HG02571 (cell line): ENCODE data around the gene GPR162.
"Not testable (repeated sequence)": the region's sequence is repeated elsewhere in the genome, so short reads cannot be mapped to it uniquely, and the experiment has no call there.

ENCODE experiments used
- ATAC-seq: cut with Tn5 transposase; IDR thresholded peaks from one replicate; pipeline ENCODE4 v1.9.1; 2021; ENCODE audit warnings: mild to moderate bottlenecking, moderate library complexity; ENCODE audit not compliant: unreplicated experiment

GPR162 gene

DNA sequence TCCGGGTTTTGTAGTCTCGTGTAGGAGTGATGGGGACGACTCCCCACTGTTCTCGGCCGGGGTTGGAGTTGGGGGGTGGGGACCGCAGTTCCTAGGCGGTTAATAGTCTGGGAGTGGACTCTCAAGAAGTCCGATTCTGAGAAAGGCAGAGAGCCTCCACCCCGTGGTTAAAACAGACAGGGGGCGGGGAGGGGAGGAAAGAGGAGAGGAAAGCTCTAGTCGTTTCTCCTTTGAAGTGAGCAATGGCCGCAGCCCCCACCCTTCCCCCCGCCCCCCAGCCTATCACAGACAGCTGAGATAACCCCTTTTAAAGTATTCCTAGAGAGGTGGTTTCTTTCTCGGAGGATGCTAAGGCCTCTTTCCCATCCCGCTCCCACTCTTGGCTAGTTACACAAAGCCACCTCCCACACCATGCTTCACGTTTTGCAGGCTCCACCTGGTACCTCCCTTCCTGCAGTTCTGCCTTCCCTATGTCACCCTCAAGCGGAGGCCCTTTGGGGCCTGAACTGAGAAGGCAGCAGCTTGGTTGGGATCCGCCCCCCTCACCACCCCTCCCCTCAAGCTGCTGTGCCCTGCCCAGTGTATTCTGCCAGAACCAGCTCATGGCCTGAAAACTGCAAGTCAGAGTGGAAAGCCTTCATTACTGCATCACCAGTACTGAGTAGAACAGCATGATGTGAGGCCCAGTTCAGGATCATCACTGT is 31.2 kb downstream of the GPR162 start:
- ATAC-seq: no peak

DNA sequence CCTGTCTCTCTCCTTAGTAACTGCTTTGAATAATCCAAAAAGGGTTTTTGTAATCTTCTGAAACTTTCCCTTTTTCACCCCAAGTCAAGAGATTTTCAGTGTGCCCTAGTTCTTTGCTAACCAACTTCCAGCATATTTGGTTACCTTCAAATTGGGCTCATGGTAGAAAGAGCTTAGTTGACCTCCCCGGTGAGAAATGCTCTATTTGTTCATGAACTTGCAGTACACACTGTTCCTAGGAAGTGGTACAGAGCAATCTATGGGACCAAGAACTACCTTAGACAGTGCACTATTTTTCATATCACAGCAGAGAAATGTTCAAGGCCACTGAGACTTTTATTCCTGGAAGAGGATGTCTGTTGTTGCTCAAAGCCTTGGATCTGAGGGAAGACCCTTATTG is 32.0 kb downstream of the GPR162 start:
- no peak for ATAC-seq

DNA sequence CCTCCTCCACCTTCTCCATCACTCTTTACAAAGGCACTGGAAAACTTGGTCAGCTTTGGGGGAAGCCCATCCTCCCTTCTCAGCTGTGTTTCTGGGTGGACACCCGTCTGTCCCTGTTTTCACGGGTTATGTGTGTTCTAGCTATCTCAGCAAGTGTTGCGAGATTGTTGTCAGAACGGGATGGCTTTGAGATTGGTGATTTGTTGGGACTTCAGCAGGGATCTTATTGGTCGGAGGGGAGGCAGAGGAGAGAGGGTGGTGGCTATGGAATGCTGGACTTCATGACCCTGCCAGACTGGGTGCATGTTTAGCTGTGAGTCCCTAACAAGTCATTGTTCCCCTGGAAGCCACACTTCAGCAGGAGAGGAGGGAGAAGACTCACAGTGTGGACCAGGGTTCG is 32.4 kb downstream of the GPR162 start:
- ATAC-seq: no peak

DNA sequence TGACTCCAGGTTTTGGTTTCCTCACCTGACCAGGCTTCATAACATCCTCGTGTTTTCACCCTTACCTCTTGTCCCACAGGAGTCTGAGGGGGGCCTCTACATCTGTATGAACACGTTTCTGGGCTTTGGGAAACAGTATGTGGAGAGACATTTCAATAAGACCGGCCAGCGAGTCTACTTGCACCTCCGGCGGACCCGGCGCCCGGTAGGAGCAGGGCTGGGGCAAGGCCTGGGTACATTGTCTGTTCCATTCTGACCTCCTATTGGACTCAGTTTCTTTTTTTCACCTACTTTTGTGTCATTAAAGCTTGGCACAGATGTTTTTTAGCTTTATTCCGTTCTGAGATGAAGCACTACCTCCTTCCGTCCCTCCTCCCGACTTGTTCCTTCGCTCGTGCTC is 33.7 kb downstream of the GPR162 start:
- no peak for ATAC-seq

DNA sequence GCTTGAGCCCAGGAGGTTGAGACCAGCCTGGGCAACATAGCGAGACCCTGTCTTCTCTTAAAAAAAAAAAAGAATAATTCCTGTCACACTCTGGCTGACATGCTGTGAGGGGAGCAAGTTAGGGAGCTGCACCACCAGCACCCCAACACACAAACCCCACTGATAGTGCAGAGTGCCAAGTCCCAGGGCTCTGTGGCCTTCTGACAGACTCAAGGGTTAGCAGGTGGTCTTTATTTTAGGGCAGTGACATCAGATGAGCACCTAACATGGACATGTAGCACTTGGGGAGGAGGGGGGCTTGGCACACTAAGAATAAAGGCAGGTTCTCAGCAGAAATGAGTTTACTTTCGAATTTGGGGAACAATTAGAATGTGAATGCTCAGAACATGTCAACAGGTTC is 37.2 kb downstream of the GPR162 start:
- ATAC-seq: no peak

DNA sequence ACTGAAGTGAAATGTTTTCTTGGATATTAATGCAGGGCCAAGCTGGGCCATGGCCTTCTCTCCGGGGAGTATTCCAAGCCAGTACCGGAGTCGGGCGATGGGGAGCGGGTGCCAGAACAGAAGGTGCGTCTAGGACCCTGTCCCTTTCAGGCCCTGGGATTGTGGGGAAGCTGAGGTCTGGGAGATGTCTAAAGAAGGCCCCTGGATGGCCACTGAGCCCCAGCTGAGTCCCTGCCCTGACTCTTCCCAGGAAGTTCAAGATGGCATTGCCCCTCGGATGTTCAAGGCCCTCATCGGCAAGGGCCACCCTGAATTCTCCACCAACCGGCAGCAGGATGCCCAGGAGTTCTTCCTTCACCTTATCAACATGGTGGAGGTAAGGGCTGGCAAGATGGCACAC is 38.5 kb downstream of the GPR162 start:
- no peak for ATAC-seq

DNA sequence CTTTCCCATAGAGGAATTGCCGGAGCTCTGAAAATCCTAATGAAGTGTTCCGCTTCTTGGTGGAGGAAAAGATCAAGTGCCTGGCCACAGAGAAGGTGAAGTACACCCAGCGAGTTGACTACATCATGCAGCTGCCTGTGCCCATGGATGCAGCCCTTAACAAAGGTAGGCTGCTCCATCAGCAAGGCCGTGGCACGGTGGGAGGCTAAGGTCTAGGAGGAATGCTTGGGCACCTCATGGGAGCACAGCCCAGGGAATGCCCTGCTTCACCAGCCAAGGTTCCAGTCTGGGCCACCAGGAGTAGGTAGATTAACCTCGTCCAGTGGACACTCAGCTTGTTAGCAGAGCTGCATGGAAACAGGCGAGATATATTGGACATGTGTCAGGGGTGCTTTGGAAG is 39.3 kb downstream of the GPR162 start:
- no peak for ATAC-seq

DNA sequence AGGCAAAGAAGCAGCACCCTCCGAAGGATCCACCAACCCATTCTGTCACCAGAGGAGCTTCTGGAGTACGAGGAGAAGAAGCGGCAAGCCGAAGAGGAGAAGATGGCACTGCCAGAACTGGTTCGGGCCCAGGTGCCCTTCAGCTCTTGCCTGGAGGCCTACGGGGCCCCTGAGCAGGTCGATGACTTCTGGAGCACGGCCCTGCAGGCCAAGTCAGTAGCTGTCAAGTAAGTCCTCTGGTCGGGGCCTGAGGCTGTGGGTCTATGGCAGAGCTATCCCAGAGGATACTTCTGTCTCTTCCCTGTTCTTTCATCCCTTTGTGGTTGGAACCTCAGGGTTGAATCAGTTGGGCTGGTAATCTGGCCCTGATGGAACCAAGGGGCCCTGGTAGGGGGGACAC is 39.8 kb downstream of the GPR162 start:
- no peak for ATAC-seq

DNA sequence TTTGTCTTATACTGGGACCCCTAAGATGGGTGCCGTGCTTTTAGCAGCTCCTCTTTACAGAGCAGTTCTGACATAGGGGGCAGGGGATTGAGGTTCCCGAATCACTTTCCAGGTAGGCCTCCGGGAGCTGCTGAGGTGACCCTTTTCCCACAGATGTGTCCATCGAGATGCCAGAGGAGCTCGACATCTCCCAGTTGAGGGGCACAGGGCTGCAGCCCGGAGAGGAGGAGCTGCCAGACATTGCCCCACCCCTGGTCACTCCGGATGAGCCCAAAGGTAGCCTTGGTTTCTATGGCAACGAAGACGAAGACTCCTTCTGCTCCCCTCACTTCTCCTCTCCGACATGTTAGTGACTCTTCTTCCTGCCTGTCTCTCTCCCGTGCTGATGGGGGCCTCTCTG is 41.4 kb downstream of the GPR162 start:
- no peak for ATAC-seq

DNA sequence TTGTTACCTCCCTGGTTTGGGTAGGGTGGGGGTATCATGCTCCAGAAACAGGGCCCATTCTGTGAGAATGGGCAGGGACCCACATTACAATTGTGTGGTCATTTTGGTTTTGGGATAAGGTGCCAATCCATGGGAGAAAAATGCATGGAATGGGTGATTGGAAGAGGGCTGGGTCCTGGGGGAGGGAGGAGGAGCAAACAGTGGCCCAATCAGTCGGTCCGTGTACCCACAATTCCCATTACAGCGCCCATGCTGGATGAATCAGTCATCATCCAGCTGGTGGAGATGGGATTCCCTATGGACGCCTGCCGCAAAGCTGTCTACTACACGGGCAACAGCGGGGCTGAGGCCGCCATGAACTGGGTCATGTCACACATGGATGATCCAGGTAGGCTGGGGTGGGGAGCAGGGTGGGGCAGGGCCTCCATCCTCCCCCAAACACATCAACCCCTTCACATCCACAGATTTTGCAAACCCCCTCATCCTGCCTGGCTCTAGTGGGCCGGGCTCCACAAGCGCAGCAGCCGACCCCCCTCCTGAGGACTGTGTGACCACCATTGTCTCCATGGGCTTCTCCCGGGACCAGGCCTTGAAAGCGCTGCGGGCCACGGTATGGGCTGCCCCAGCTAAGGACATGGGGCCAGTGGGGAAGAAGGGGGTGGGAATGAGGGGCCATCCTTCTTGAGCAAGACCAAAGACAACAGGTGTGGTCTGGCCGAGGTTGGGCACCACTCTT is 42.1 kb downstream of the GPR162 start:
- ATAC-seq: no peak

DNA sequence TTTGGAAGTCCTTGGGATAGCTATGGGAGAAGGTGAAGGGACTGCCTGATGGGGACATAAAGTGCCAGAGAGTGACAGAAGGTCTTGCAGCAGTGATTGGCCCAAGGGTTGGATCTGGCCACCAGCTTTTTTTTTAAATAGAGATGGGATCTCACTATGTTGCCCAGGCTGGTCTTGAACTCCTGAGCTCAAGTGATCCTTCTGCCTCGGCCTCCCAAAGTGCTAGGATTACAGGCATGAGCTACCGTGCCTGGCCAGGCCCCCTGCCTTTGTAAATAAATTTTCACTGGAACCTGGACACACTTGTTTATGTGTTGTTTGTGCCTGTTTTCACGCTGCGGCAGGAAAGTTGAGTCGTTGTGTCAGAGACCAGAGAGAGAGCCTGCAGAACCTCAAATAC is 43.7 kb downstream of the GPR162 start:
- ATAC-seq: not testable (repeated sequence)

DNA sequence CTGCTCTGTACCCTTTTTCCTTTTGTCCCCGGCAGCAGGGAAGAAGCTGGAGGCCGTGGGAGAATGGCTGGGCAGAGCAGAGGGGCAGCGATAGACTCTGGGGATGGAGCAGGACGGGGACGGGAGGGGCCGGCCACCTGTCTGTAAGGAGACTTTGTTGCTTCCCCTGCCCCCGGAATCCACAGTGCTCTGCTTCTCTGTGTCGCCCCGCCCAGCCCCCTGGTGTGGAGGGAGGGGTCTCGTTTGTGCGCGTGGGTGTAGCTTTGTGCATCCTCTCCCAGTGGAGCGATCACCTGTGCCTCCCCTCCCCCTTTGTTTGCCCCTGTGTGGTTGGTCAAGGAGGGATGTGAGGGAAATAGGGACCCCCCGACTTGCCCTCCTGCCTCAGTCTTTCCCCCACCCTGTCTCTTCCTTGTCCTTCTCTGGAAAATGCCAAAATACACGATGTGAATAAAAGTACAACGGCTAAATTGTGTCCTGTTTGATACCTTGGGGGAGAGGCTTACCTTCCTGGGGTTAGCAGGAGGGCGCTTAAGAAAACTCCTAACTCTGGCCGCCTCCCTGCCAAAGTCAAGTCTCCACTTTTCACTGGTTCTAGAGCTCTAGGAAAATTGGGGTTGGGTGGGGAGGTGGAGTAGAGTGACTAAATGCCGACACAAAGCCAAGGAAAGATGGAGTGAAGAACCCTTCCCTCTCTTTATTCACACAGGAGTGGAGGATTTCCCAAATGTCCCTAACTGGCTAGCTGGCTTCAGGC is 44.7 kb downstream of the GPR162 start:
- no peak for ATAC-seq

DNA sequence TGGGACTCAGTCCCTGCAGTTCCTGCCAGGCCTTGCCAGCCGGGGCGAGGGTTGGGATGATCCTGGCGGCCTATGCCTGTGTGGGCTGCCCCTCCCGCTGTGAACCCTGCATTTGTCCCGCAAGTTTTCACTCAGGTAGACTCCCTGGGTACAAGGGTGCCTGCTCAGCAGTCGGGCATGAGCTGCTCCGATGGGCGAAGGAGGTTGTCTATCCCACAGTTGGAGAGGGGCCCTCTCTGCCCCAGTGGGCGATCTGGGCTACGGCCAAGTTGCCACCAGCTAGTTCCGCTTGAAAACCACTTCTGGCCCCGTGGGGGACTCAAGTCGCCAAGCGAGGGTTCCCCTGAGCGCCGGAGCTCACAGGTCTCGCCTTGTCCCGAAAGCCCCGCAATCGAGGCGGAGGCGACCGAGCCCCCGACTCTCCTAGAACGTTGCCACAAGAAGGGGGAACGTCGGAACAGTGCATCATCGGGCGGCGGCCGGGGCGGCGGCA is 45.3 kb downstream of the GPR162 start:
- ATAC-seq: peak; percentile 13

DNA sequence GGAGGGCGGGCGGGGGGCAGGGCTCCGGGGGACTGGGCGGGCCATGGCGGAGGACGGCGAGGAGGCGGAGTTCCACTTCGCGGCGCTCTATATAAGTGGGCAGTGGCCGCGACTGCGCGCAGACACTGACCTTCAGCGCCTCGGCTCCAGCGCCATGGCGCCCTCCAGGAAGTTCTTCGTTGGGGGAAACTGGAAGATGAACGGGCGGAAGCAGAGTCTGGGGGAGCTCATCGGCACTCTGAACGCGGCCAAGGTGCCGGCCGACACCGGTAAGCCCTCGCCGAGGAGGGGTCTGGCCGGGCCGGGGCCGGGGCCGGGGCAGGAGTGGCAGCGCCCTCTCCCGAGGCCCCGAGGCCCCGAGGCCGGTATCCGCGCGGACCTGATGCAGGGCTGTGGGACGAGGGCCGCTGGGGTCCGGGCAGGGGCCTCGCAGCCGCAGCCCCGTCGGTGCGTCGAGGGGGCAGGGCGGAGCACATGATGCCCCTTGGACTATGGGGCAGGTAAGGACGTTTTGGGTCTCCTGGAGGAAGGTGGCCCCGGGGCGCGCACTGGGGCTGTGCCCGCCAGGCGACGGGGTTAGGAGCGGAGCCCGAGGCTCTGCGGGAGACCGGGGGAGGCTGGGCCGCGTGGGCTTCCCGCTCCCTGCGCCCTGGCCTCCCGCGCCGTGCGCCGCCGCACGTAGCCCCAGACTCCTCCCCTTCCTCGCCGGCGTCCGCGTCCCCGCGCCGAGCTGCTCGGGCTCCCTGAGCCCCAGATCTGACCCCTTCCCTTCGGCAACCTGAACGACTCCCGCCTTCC is 46.0 kb downstream of the GPR162 start, which contains the start of gene TPI1:
Gene TPI1 (plus strand): TSS at position 119 of the 798 bp plus-strand sequence. CDS start 36 bp downstream, at position 155.
- peak; percentile 61 for ATAC-seq

DNA sequence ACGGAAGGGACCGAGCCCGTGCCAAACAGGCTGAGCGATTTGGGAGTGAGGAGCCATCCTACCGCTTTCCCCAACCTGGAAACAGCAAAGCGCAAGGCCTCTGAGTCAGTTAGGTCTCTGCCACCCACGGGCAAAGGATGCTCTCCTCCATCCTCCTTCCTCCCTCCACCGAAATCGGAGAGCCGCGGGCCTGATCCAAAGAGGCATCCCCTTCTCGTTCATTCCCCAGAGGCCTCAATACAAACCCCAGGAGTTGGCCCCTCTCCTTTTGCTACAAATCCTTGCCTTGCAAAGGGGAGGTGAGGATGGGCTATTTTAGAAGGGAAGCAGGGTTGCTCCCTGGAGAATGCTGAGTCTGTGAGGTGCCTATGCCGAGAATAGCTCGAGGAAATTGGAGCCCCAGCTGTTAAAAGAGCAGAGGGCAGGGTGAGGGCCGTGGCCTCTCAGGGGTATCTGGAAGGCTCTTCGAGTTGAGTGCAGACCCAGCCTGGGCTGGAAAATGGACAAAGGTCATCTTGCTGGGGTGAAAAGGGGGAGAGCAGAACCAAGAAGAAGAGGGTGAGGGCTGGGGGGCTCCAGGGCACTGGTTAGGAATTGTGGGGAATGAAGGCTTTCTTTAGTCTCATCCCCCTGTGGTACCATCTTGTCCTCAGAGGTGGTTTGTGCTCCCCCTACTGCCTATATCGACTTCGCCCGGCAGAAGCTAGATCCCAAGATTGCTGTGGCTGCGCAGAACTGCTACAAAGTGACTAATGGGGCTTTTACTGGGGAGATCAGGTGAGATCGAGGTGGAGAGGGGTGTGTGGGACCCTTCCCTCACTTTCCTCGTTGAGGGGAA is 46.8 kb downstream of the GPR162 start:
- ATAC-seq: no peak

DNA sequence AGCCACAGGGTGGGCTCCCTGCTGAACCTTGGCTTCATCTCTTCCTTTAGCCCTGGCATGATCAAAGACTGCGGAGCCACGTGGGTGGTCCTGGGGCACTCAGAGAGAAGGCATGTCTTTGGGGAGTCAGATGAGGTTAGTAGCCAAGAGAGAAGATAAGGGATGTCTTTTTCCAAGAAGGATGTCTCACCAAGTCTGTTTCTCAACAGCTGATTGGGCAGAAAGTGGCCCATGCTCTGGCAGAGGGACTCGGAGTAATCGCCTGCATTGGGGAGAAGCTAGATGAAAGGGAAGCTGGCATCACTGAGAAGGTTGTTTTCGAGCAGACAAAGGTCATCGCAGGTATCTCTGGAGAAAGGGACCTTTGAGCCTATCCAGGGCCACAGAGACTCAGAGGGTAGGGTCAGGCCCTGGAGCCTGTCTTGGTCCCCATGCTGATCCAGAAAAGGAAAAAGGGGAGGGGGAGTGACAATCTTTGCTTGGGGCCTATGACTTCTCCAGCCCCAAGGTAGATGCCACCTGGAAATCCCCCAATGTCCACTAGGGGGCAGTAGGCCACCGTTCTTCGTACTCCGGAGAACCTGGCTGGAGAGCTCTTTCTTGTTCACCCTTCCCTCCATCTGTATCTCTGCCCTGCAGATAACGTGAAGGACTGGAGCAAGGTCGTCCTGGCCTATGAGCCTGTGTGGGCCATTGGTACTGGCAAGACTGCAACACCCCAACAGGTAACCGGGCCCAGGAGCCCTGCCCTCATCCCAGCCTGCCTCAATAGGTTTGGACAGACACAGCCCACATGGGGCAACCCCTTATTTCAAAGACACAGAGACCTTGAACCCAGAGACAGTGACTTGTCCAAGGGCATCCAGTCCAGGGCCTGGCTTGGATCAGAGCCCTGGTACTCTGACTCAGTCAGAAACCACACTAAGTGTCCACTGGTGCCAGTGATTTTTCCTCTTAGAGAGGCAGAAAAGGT is 47.7 kb downstream of the GPR162 start:
- ATAC-seq: no peak

DNA sequence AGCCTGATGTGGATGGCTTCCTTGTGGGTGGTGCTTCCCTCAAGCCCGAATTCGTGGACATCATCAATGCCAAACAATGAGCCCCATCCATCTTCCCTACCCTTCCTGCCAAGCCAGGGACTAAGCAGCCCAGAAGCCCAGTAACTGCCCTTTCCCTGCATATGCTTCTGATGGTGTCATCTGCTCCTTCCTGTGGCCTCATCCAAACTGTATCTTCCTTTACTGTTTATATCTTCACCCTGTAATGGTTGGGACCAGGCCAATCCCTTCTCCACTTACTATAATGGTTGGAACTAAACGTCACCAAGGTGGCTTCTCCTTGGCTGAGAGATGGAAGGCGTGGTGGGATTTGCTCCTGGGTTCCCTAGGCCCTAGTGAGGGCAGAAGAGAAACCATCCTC is 48.7 kb downstream of the GPR162 start:
- not testable (repeated sequence) for ATAC-seq

DNA sequence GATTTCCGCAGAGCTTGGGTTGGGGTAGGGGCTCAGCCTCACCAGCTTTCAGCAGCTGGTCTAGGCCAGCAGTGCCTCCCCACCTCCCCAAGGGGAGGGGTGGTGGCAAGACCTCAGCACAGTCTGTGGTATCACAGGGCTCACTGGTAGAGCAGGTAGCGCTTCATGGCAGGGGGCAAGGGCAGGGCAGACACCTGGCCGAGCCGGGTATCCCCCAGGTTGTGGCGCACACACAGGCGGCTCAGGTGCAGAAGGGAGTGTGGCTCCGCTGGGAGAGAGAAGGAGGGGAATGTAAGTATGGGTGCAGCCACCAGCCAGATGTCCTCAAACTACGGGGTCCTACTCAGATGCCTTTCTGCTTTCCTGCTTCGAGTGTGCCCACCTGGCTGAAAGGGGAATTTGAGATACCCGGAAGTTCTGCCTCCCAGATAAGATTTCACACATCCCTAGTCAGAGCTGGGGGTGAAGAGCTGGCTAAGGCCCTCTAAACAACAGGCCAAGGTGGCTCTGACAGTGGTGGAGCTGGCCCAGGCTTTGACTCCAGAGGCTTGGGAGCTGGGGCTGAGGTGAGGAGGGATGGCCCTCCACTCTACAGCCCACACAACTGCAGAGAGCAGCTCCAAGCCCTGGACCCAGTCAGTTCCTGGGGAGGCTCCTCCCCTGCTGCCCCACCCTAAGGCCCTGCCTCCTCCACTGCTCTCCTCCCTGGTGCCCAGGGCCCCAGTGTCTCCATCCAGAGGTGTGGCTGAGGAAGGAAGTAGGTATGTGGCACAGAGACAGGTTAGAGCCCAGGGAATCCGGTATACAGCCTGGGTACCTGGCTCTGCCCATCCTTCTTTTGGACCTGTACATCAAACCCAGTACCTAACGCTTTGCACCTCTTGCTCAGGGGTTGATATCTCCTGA is 49.7 kb downstream of the GPR162 start:
- no peak for ATAC-seq
